ENCODE results near the gene DACT2. TPM values are rescaled to one million over a fixed set of nuclear protein-coding genes. Genes with fewer than 3 reads are reported as not detected.

Gene DACT2
- total RNA-seq, 1 experiment from 2014 or later: not detected

DNA sequence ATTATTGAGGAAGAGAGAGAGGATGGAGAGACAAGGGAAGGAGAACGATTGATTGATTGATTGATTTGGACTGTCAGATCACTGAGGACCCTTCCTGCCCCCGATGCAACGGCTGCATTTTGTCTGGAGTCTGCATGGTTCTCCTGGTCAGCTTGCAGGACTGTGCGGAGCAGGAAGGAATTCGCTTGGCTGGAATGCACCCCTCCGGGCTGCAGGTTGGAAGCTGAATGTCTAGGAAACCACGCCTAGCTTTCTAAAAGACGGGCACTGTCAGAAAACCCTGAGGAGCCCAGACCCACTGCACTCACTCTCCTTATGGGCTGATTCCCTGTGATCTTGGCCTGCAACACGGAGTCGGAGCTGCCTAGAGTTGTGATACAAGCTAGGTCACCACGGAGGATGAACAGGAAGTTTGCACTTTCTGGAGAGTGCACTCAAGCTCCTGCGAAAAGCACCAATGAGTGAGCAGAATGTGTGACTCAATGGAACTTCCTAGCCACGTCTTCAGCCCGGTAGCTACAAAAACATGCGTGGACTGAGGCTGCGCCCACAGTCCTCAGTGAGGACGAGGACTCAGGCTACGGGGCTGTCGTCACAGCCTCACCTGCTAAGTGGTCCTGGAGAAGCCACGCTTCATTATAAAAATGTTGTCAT lies 14.4 kb downstream of the DACT2 start (continued):
- TF ChIP-seq REST (IDR thresholded peaks at IDR 0.05; ENCODE audit: low read depth): no peak
- TF ChIP-seq CBX3 (IDR thresholded peaks at IDR 0.05; ENCODE audit: low read depth): no peak

DNA sequence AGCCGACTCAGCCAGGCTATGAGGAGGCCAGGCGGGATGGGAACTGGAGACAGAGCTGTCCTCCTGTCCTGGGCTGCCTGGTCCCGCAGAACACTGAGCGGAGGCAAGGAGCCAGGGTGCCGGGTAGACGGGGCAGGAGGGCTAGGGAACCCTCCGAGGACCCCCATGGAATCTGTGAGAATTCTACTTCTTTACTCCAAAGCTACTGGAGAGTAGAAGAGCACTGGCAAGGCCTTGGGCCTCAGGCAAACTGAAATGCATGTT lies 14.9 kb downstream of the DACT2 start:
- intact Hi-C loops (cut with micrococcal nuclease): no loop called here

More for the DNA sequence above, 14.9 kb downstream of the DACT2 start:
- no TSS peak for BruUV-seq (replicated peaks)
- ChIA-PET RAD21 (ENCODE audit: low non-redundant PET in 1 of 2, low total read pairs in 2 of 2, uncharacterized antibody in 2 of 2, unreplicated experiment in 2 of 2) (no interaction called here), CTCF (no interaction called here), POLR2A (no interaction called here)
- no peak for TF ChIP-seq EZH2phosphoT487 (IDR thresholded peaks at IDR 0.05; ENCODE audit: borderline replicate concordance)
- no peak for TF ChIP-seq CEBPB (IDR thresholded peaks at IDR 0.05; ENCODE audit: low read depth)
- no peak for TF ChIP-seq JUND (IDR thresholded peaks at IDR 0.05)
- TF ChIP-seq EGR1 (IDR thresholded peaks at IDR 0.05; ENCODE audit: low read depth): no peak
- no peak for TF ChIP-seq ZFX (IDR thresholded peaks at IDR 0.05)
- Histone ChIP-seq H3K4me3 (replicated peaks in 1 of 2; ENCODE audit: low read depth in 1 of 2, low read length in 2 of 2) (no peak overlapping the region), H3K9me2 (ENCODE audit: insufficient read depth) (no peaks in the 10 kb centered on the region), H3K36me3 (ENCODE audit: control insufficient read depth in 1 of 2, insufficient read depth in 2 of 2, low read length in 2 of 2) (no peaks in the 10 kb centered on the region), H4K20me1 (ENCODE audit: insufficient read depth) (no peaks in the 10 kb centered on the region), H3K4me2 (ENCODE audit: low read length) (no peak overlapping the region), H3K27ac (ENCODE audit: low read depth, low read length) (no peak overlapping the region), H2AFZ (ENCODE audit: low read depth, low read length, poor library complexity, severe bottlenecking) (no peak overlapping the region), H3K79me2 (ENCODE audit: insufficient read depth, low read length) (no peaks in the 10 kb centered on the region), H3K27me3 (ENCODE audit: insufficient read depth, low read length) (no peaks in the 10 kb centered on the region), H3K9ac (ENCODE audit: low read length) (no peak overlapping the region), H3K9me3 (ENCODE audit: control insufficient read depth in 1 of 2, insufficient read depth in 1 of 2, low read depth in 1 of 2, low read length in 2 of 2) (no peaks in the 10 kb centered on the region), H3K4me1 (ENCODE audit: control insufficient read depth in 1 of 2, insufficient read depth in 2 of 2, low read length in 2 of 2) (no peaks in the 10 kb centered on the region; a peak in 1 of 4 replicates)
- ATAC-seq (no peak), DNase-seq (ENCODE audit: low read depth, low spot score) (no peak)

All from HCT116 (cell line).